HepG2 (cell line): ENCODE data around the gene ANKS6. TPM values are rescaled to one million over a fixed set of nuclear protein-coding genes. Genes with fewer than 3 reads are reported as not detected.

Experiments
- ATAC-seq: fragments of 200-7000 bp; cut with Tn5 transposase; 3 replicates; pipeline ENCODE4 v1.9.1; 2020; ENCODE audit warnings: mild to moderate bottlenecking, moderate library complexity
- BruUV-seq: library from RNA; stranded (reverse); fragments of 400-500 nt; replicated peaks from 2 replicates; lab custom pipeline; 2021; lab: Mats Ljungman, UMichigan
- CTCF ChIA-PET: fragments of 300-600 bp; formaldehyde crosslinking; extraction: SDS; loops from one replicate; lab custom pipeline; 2021; ENCODE audit warnings: low total read pairs, inconsistent platforms, low intra/inter-chr PET ratio; lab: Yijun Ruan, JAX
- POLR2A ChIA-PET: fragments of 350-600 bp; sonication (Branson Sonifier 250); formaldehyde crosslinking; loops from one replicate; lab custom pipeline; 2020; ENCODE audit warnings: antibody characterized with exemption, inconsistent platforms; lab: Yijun Ruan, JAX
- DNase-seq: peaks from one replicate; pipeline ENCODE4 v3.0.0-alpha.2; 2015; ENCODE audit warnings: low spot score
- FAIRE-seq: peaks from 3 replicates; lab custom pipeline; 2011; peaks lifted over from hg19 to GRCh38; lab: Jason Lieb, UNC
- H2AFZ ChIP-seq: one replicate; pipeline ENCODE4 v1.6.1; 2011; ENCODE audit warnings: low read length, inconsistent platforms
- H3K27ac ChIP-seq: fragments of 300-600 bp; 3 replicates; pipeline ENCODE4 v1.8.0; 2011; ENCODE audit warnings: mixed run types, mild to moderate bottlenecking, mixed read lengths, low read length, inconsistent platforms; ENCODE audit not compliant: insufficient read depth; ENCODE audit errors: extremely low read length
- H3K27me3 ChIP-seq, 2 experiments: fragments of 200-600 bp in 1 of 2; 2 replicates in 1 of 2; 3 replicates in 1 of 2; pipeline versions ENCODE4 v1.6.0 to v1.8.0; 2011; ENCODE audit warnings: low read length in 2 of 2, mild to moderate bottlenecking in 2 of 2, moderate library complexity in 2 of 2, inconsistent platforms in 1 of 2; ENCODE audit not compliant: insufficient read depth in 2 of 2, control insufficient read depth in 1 of 2
- H3K36me3 ChIP-seq, 2 experiments: fragments of 200-600 bp in 1 of 2; replicated peaks in 1 of 2; 2 replicates in 1 of 2; 3 replicates in 1 of 2; pipeline versions ENCODE4 v1.5.1 to v1.8.0; 2011; ENCODE audit warnings: low read length in 2 of 2, inconsistent platforms in 1 of 2; ENCODE audit not compliant: insufficient read depth in 2 of 2, control insufficient read depth in 1 of 2
- H3K4me1 ChIP-seq: 2 replicates; pipeline ENCODE4 v1.5.1; 2012; ENCODE audit warnings: low read length, inconsistent platforms; ENCODE audit not compliant: insufficient read depth
- H3K4me2 ChIP-seq: 2 replicates; pipeline ENCODE4 v1.6.0; 2011; ENCODE audit warnings: low read depth, low read length, inconsistent platforms
- H3K4me3 ChIP-seq, 3 experiments: fragments of 200-600 bp in 1 of 3; sonication (generic), shearing (Covaris generic) in 1 of 3; replicated peaks in 1 of 3; 2 replicates each; pipeline ENCODE4 v1.5.1; 2011 to 2016; ENCODE audit warnings: low read length in 3 of 3, inconsistent platforms in 2 of 3, low read depth in 2 of 3, mild to moderate bottlenecking in 2 of 3, control low read depth in 1 of 3, mixed read lengths in 1 of 3; ENCODE audit not compliant: insufficient read depth in 1 of 3
- H3K79me2 ChIP-seq: one replicate; pipeline ENCODE4 v1.6.1; 2011; ENCODE audit warnings: low read length, inconsistent platforms; ENCODE audit not compliant: insufficient read depth
- H3K9ac ChIP-seq: 2 replicates; pipeline ENCODE4 v1.6.0; 2011; ENCODE audit warnings: mild to moderate bottlenecking, low read depth, low read length, inconsistent platforms; ENCODE audit not compliant: insufficient read depth
- H3K9me3 ChIP-seq: 2 replicates; pipeline ENCODE4 v1.5.1; 2012; ENCODE audit warnings: mild to moderate bottlenecking, low read length
- H4K20me1 ChIP-seq: 2 replicates; pipeline ENCODE4 v1.6.0; 2011; ENCODE audit warnings: inconsistent platforms, mild to moderate bottlenecking, low read length, moderate library complexity; ENCODE audit not compliant: insufficient read depth
- CEBPG ChIP-seq: IDR thresholded peaks from 2 replicates; pipeline ENCODE4 v1.6.1; 2016
- ELF4 ChIP-seq: sonication (generic); formaldehyde crosslinking; IDR thresholded peaks from 2 replicates; pipeline ENCODE4 v1.5.0; 2020; ENCODE audit warnings: missing genetic modification reagents, mild to moderate bottlenecking, moderate library complexity, borderline replicate concordance
- KDM5B ChIP-seq: sonication (generic); formaldehyde crosslinking; IDR thresholded peaks from 2 replicates; pipeline ENCODE4 v1.4.0; 2020; ENCODE audit warnings: missing genetic modification reagents, mild to moderate bottlenecking, borderline replicate concordance
- KLF15 ChIP-seq: sonication (generic); formaldehyde crosslinking; IDR thresholded peaks from 2 replicates; pipeline ENCODE4 v1.8.1; 2023; ENCODE audit warnings: borderline replicate concordance, mild to moderate bottlenecking, inconsistent platforms, missing genetic modification reagents, mixed read lengths
- MLX ChIP-seq: IDR thresholded peaks from 2 replicates; pipeline ENCODE4 v1.6.1; 2016
- RXRA ChIP-seq: sonication (generic); formaldehyde crosslinking; IDR thresholded peaks from 2 replicates; pipeline ENCODE4 v1.5.1; 2020; ENCODE audit warnings: missing genetic modification reagents
- SOX5 ChIP-seq: IDR thresholded peaks from 2 replicates; pipeline ENCODE4 v1.6.1; 2016; ENCODE audit warnings: borderline replicate concordance
- TSC22D2 ChIP-seq: sonication (generic); formaldehyde crosslinking; IDR thresholded peaks from 2 replicates; pipeline ENCODE4 v1.5.1; 2020; ENCODE audit warnings: missing genetic modification reagents, mild to moderate bottlenecking, borderline replicate concordance
- YEATS4 ChIP-seq: sonication (generic); formaldehyde crosslinking; IDR thresholded peaks from 2 replicates; pipeline ENCODE4 v1.4.0; 2020; ENCODE audit warnings: missing genetic modification reagents, borderline replicate concordance
- ZFP1 ChIP-seq: IDR thresholded peaks from 2 replicates; pipeline ENCODE4 v1.6.1; 2016
- ZFY ChIP-seq: sonication (generic); formaldehyde crosslinking; IDR thresholded peaks from 2 replicates; pipeline ENCODE4 v1.4.0; 2020; ENCODE audit warnings: missing genetic modification reagents
- ZNF224 ChIP-seq: sonication (generic); formaldehyde crosslinking; IDR thresholded peaks from 2 replicates; pipeline ENCODE4 v1.5.0; 2020; ENCODE audit warnings: mild to moderate bottlenecking, missing genetic modification reagents
- ZNF260 ChIP-seq: sonication (generic); formaldehyde crosslinking; IDR thresholded peaks from 2 replicates; pipeline ENCODE4 v1.4.0; 2020; ENCODE audit warnings: missing genetic modification reagents, low read depth, mild to moderate bottlenecking, borderline replicate concordance
- ZNF609 ChIP-seq: sonication (generic); formaldehyde crosslinking; IDR thresholded peaks from 2 replicates; pipeline ENCODE4 v1.4.0; 2020; ENCODE audit warnings: mild to moderate bottlenecking, missing genetic modification reagents, borderline replicate concordance
- WGBS: methylation state at CpG from one replicate; pipeline ENCODE4 v1.1.6; 2017; ENCODE audit warnings: low lambda C conversion rate; 5-methylcytosine and 5-hydroxymethylcytosine counted together
- in situ Hi-C: cut with HindIII; loops from 2 replicates; pipeline ENCODE4 v1.10.0; 2017; ENCODE audit warnings: low pct_unique_long_range_greater_than_20kb; ENCODE audit not compliant: extremely low pct_ligation_motif_present
- intact Hi-C: fragments of 100-400 bp; cut with micrococcal nuclease; formaldehyde crosslinking; loops from one replicate; pipeline ENCODE4 v1.10.0; 2022; ENCODE audit not compliant: unreplicated experiment
- polyA plus RNA-seq, 8 experiments: library from polyadenylated mRNA; depleted of rRNA in 3 of 8; stranded (reverse) in 7 of 8; unstranded in 1 of 8; fragments of >200 nt; fragmentation: Illumina TruSeq in 4 of 8; extraction: Trizol in 4 of 8; gene quantifications; 2 replicates each; pipeline versions ENCODE4 v1.2.1 to v1.2.3, GENCODE V29; 2011 to 2016; ENCODE audit warnings: low read depth in 4 of 8, missing spikeins in 1 of 8, mixed read lengths in 1 of 8; ENCODE audit not compliant: insufficient read depth in 1 of 8
- total RNA-seq, 5 experiments: library from RNA; depleted of rRNA; stranded (reverse); fragments of >200 nt; fragmentation: Illumina TruSeq; extraction: Trizol; gene quantifications; 2 replicates each; pipeline ENCODE4 v1.2.3, GENCODE V29; 2016; ENCODE audit warnings: low read depth in 1 of 5
- TF ChIP-seq, protein P1 (sequence below): sonication (generic); formaldehyde crosslinking; IDR thresholded peaks from 2 replicates; pipeline ENCODE4 v1.4.0; 2020; ENCODE audit warnings: mild to moderate bottlenecking, missing genetic modification reagents
- TF ChIP-seq, protein P2 (sequence below): sonication (generic); formaldehyde crosslinking; IDR thresholded peaks from 2 replicates; pipeline ENCODE4 v1.4.0; 2020; ENCODE audit warnings: missing genetic modification reagents

ANKS6 gene
- total and polyA plus RNA-seq, 2 of the 13 experiments (the other 11 are each of a cell fraction or from before 2014, with no cell fraction given) = 8.8 to 10.7 TPM

DNA sequence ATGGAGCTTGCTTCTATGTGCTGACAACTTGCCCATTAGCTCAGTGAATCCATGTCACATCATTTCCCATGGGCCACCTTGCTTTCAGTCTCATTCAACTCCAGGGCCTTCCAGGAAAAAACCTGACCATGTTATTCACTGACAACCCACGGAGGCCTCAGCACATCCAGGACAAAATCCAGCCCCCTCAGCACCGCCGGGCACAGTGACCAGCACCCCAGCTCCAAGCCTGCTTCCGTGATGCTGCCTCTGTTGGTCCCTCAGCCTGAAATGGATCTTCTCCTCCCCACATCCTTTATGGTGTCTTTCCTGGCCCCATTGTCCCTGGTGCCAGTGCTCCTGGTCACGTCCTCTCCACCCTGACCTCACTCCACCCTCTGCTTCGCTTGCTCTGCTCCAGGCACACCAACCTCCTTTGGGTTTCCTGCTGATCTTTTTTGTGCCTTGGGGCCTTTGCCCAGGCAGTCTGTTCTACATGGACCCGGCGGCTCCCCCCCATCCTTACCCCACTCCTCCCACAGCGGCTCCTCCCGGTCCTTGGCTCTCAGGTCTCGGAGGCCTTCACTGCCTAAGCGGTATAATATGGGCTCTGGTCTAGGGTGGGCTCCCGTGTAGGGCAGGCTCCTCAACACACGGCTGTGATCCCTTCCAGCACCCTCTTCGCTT lies 25.0 kb downstream of the ANKS6 start (continued):
- TF ChIP-seq ZFY (CRISPR knock-in tag) = no peak
- no peak for TF ChIP-seq ZNF224 (CRISPR knock-in tag)
- no peak for TF ChIP-seq CEBPG (CRISPR knock-in tag)

GRCh38 chr9:98770717-98771116 lies 25.6 kb downstream of the ANKS6 start:
- H3K27ac ChIP-seq = no peak overlapping the region
- 96% methylated on average over 10 of the region's 10 CpGs for WGBS
- no peaks in the 10 kb centered on the region for H3K79me2 ChIP-seq
- H3K9me3 ChIP-seq = no peaks in the 10 kb centered on the region
- peaks cover 10% of the 10 kb centered on the region for H3K4me1 ChIP-seq
- H3K36me3 ChIP-seq = peaks cover 0 to 4% of the 10 kb centered on the region in 2 experiments; a peak in 2 of 5 replicates
- ChIA-PET POLR2A (no interaction called here), CTCF (no interaction called here)
- no peak overlapping the region for H3K9ac ChIP-seq
- no peaks in the 10 kb centered on the region; the same call in 1 of the 2 replicates for H4K20me1 ChIP-seq
- no peak overlapping the region for H3K4me2 ChIP-seq
- in situ Hi-C loops = no loop called here
- no TSS peak for BruUV-seq
- H3K4me3 ChIP-seq = no peak overlapping the region
- FAIRE-seq = no peak
- H3K27me3 ChIP-seq = no peaks in the 10 kb centered on the region
- no peak overlapping the region for H2AFZ ChIP-seq
- no peak for ATAC-seq
- no peak for DNase-seq
- intact Hi-C loops = no loop called here
- TF ChIP-seq YEATS4 = no peak
- TF ChIP-seq ZNF260 (CRISPR knock-in tag) = no peak
- TF ChIP-seq, protein P1, sequence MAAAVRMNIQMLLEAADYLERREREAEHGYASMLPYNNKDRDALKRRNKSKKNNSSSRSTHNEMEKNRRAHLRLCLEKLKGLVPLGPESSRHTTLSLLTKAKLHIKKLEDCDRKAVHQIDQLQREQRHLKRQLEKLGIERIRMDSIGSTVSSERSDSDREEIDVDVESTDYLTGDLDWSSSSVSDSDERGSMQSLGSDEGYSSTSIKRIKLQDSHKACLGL (CRISPR knock-in tag) = no peak
- TF ChIP-seq SOX5 (CRISPR knock-in tag) = no peak
- no peak for TF ChIP-seq ZFP1 (CRISPR knock-in tag)
- TF ChIP-seq MLX (CRISPR knock-in tag) = no peak
- no peak for TF ChIP-seq ZNF609 (CRISPR knock-in tag)
- TF ChIP-seq KLF15 (CRISPR knock-in tag) = no peak
- TF ChIP-seq, protein P2, sequence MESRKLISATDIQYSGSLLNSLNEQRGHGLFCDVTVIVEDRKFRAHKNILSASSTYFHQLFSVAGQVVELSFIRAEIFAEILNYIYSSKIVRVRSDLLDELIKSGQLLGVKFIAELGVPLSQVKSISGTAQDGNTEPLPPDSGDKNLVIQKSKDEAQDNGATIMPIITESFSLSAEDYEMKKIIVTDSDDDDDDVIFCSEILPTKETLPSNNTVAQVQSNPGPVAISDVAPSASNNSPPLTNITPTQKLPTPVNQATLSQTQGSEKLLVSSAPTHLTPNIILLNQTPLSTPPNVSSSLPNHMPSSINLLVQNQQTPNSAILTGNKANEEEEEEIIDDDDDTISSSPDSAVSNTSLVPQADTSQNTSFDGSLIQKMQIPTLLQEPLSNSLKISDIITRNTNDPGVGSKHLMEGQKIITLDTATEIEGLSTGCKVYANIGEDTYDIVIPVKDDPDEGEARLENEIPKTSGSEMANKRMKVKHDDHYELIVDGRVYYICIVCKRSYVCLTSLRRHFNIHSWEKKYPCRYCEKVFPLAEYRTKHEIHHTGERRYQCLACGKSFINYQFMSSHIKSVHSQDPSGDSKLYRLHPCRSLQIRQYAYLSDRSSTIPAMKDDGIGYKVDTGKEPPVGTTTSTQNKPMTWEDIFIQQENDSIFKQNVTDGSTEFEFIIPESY (CRISPR knock-in tag) = no peak
- TF ChIP-seq TSC22D2 (CRISPR knock-in tag) = no peak
- no peak for TF ChIP-seq RXRA (CRISPR knock-in tag)
- TF ChIP-seq ELF4 (CRISPR knock-in tag) = no peak
- TF ChIP-seq KDM5B (CRISPR knock-in tag) = no peak
